T-cell (primary cell): Measurements from ENCODE around the gene NCOA7. TPM values are rescaled to one million over a fixed set of nuclear protein-coding genes. Genes with fewer than 3 reads are reported as not detected.

Experiments
- ATAC-seq, 4 experiments: fragments of 200-7000 bp in 3 of 4; fragments of 150-1000 bp in 1 of 4; cut with Tn5 transposase; replicated peaks in 1 of 4; 1 replicate in 3 of 4; 2 replicates in 1 of 4; pipeline ENCODE4 v1.10.0; 2021; ENCODE audit warnings: moderate library complexity in 3 of 4, mild to moderate bottlenecking in 2 of 4, moderate number of reproducible peaks in 1 of 4
- CTCF ChIA-PET, 2 donors: fragments of 300-600 bp; sonication (Branson Sonifier 250); formaldehyde crosslinking; loops; one replicate each; lab custom pipeline; 2022; ENCODE audit warnings: antibody characterized with exemption in 2 of 2; lab: Charles Lee
- POLR2A ChIA-PET, 2 donors: fragments of 300-600 bp; sonication (Branson Sonifier 250); formaldehyde crosslinking; loops; one replicate each; lab custom pipeline; 2022; ENCODE audit warnings: antibody characterized with exemption in 2 of 2; lab: Charles Lee
- DNase-seq, 35 experiments: peaks; one replicate each; pipeline versions ENCODE4 v3.0.0 to v3.0.0-alpha.2; 2013 to 2023
- H3K27ac ChIP-seq: one replicate; pipeline ENCODE4 v1.5.1; 2013; ENCODE audit warnings: low read length
- H3K27me3 ChIP-seq, 2 experiments: replicated peaks in 1 of 2; 1 replicate in 1 of 2; 2 replicates in 1 of 2; pipeline versions ENCODE4 v1.6.1 to v1.7.0; 2013; ENCODE audit warnings: low read length in 1 of 2, mixed read lengths in 1 of 2; ENCODE audit not compliant: control insufficient read depth in 2 of 2, insufficient read depth in 2 of 2; ENCODE audit errors: extremely low read depth in 1 of 2
- H3K36me3 ChIP-seq, 2 donors: 1 replicate in 1 of 2; 2 replicates in 1 of 2; pipeline versions ENCODE4 v1.6.1 to v1.7.0; 2013; ENCODE audit warnings: low read length in 1 of 2; ENCODE audit not compliant: control insufficient read depth in 2 of 2, insufficient read depth in 1 of 2; ENCODE audit errors: extremely low read depth in 1 of 2
- H3K4me1 ChIP-seq, 2 experiments: 1 replicate in 1 of 2; 2 replicates in 1 of 2; pipeline versions ENCODE4 v1.6.1 to v1.7.0; 2013; ENCODE audit warnings: low read length in 2 of 2, mixed read lengths in 1 of 2; ENCODE audit not compliant: insufficient read depth in 2 of 2, control insufficient read depth in 1 of 2; ENCODE audit errors: extremely low read depth in 1 of 2
- H3K4me3 ChIP-seq, 2 donors: 1 replicate in 1 of 2; 2 replicates in 1 of 2; pipeline versions ENCODE4 v1.5.1 to v1.7.0; 2013; ENCODE audit warnings: mild to moderate bottlenecking in 2 of 2, low read length in 1 of 2, moderate library complexity in 1 of 2; ENCODE audit not compliant: control insufficient read depth in 1 of 2; ENCODE audit errors: extremely low read depth in 1 of 2
- H3K9me3 ChIP-seq: 2 replicates; pipeline ENCODE4 v1.7.0; 2013
- H3K27ac Mint-ChIP-seq, 2 donors: one replicate each; pipeline ENCODE4 v1.8.0; 2020 to 2021; ENCODE audit warnings: mild to moderate bottlenecking in 2 of 2, mixed read lengths in 2 of 2
- H3K27me3 Mint-ChIP-seq, 2 donors: one replicate each; pipeline ENCODE4 v1.8.0; 2021 to 2022; ENCODE audit warnings: mixed read lengths in 2 of 2
- H3K36me3 Mint-ChIP-seq: one replicate; pipeline ENCODE4 v1.8.0; 2021; ENCODE audit warnings: mixed read lengths
- H3K4me1 Mint-ChIP-seq, 3 donors: one replicate each; pipeline ENCODE4 v1.8.0; 2020 to 2022; ENCODE audit warnings: mixed read lengths in 3 of 3, mild to moderate bottlenecking in 1 of 3
- H3K4me3 Mint-ChIP-seq, 3 donors: one replicate each; pipeline ENCODE4 v1.8.0; 2020 to 2022; ENCODE audit warnings: mild to moderate bottlenecking in 3 of 3, mixed read lengths in 3 of 3, moderate library complexity in 3 of 3
- H3K9me3 Mint-ChIP-seq, 3 donors: one replicate each; pipeline ENCODE4 v1.8.0; 2020 to 2022; ENCODE audit warnings: mixed read lengths in 3 of 3
- WGBS: methylation state at CpG from one replicate; pipeline ENCODE4 v1.1.5; 2013; ENCODE audit warnings: missing lambda C conversion rate; ENCODE audit not compliant: insufficient coverage; 5-methylcytosine and 5-hydroxymethylcytosine counted together
- total RNA-seq, 35 experiments: library from RNA in 6 of 35; stranded (reverse) in 6 of 35; fragments of 120-200 nt in 1 of 35; gene quantifications; one replicate each; pipeline versions ENCODE4 v1.2.1 to v1.2.4 and lab custom pipeline; 2013 to 2026

Gene NCOA7
- total RNA-seq, 5 donors from 2014 or later (not counting 1 experiment from before 2014, with no cell fraction given) = 40.3 to 51.6 (median 46.4) TPM

DNA sequence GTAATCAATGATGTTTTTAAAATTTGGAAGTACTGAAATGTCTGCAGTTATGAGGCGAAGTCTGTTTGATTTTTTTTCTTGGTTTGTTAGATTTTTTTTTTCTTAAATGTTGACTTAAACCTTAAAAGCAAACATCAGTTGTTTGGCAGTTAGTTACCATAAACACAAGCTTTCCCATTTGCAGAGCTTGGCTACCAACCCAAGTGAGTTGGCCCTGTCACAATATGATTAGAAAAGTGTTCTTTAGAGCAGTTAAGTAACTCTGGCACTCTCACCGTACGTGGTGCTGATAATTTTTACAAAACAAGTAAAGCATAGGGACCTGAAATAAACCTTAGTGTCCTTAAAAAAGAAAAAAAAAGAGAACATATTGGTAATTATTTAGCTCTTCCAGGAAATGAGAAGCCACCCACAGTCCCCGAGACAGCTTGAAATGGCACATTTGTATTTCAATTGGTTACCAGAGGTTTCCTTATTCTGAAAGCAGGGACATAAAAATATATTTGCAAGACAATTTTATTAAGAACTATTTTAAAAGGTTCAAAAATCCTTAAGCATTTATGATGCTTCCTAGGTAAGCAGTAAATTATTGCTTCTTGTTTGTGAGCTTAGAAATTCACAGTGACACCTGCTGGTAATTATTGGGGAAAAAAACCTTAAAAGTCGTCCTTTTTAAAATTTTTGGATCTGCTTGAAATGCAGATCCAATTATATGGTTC lies 37.4 kb upstream of the NCOA7 start:
- DNase-seq (peak in 1 of 35 experiments; percentile 62), ATAC-seq (no peak)
- Mint-ChIP-seq H3K9me3 (no peaks in the 10 kb centered on the region), H3K27ac (no peak overlapping the region), H3K4me1 (peaks cover 19 to 27% (median 20%) of the 10 kb centered on the region in 3 donors), H3K4me3 (no peak overlapping the region), H3K27me3 (peaks cover 23 to 42% of the 10 kb centered on the region in 2 donors), H3K36me3 (no peaks in the 10 kb centered on the region)
- no CpG with 5 or more reads among the region's 5 CpGs for WGBS
- Histone ChIP-seq H3K27me3 (peaks cover 6 to 15% of the 10 kb centered on the region in 2 experiments), H3K9me3 (no peaks in the 10 kb centered on the region), H3K4me1 (peaks cover 5 to 16% of the 10 kb centered on the region in 2 experiments), H3K36me3 (no peaks in the 10 kb centered on the region), H3K4me3 (no peak overlapping the region), H3K27ac (no peak overlapping the region)
- POLR2A ChIA-PET = interaction anchor here (0.6 to 0.7 kb wide), 6 partner anchors 11 to 1763 kb away, joined by 3 to 6 read pairs (median 3); no protein-coding TSS in a partner anchor
- CTCF ChIA-PET = interaction anchor here (0.6 to 5.0 kb wide), 28 partner anchors 8 to 561 kb away, joined by 3 to 81 read pairs (median 4); partner anchors contain the start of genes HDDC2 (in 1 of the 2), NCOA7 (in 1 of the 2) and TRMT11 (in 1 of the 2)

DNA sequence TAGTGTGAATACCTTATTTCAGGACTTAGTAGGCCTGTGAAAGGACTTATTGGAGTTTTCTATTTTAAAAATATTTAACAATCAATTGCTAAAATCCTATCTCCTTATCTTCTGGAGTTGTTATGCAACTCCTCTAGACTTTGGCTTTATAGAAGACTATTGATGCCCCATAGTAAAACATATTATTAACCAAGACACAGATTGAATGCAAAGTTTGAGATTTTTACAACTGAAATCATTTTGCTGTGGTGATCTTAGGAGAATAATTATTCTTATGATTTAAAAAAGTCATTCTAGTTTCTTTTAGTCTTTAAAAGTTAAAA lies 36.9 kb upstream of the NCOA7 start:
- Mint-ChIP-seq H3K4me1 (peaks cover 15 to 22% (median 15%) of the 10 kb centered on the region in 3 donors), H3K36me3 (no peaks in the 10 kb centered on the region), H3K4me3 (no peak overlapping the region), H3K27me3 (peaks cover 24 to 37% of the 10 kb centered on the region in 2 donors), H3K9me3 (no peaks in the 10 kb centered on the region), H3K27ac (no peak overlapping the region)
- Histone ChIP-seq H3K9me3 (no peaks in the 10 kb centered on the region), H3K4me3 (no peak overlapping the region), H3K36me3 (no peaks in the 10 kb centered on the region), H3K4me1 (peaks cover 5 to 11% of the 10 kb centered on the region in 2 experiments), H3K27ac (no peak overlapping the region), H3K27me3 (peaks cover 6 to 10% of the 10 kb centered on the region in 2 experiments)
- no peak for DNase-seq
- POLR2A ChIA-PET = interaction anchor here in 1 of 2 donors (0.6 to 0.7 kb wide), 2 partner anchors 11 to 442 kb away, joined by 3 to 4 read pairs; no protein-coding TSS in a partner anchor
- CTCF ChIA-PET = interaction anchor here (0.6 to 5.0 kb wide), 29 partner anchors 8 to 452 kb away, joined by 3 to 81 read pairs (median 4); partner anchors contain the start of genes HDDC2 (in 1 of the 2), NCOA7 (in 1 of the 2) and TRMT11 (in 1 of the 2)
- no peak for ATAC-seq

- Histone ChIP-seq H3K4me3 (no peak overlapping the region), H3K4me1 (peaks cover 5 to 9% of the 10 kb centered on the region in 2 experiments), H3K36me3 (no peaks in the 10 kb centered on the region), H3K27me3 (peaks cover 6 to 15% of the 10 kb centered on the region in 2 experiments), H3K27ac (no peak overlapping the region), H3K9me3 (no peaks in the 10 kb centered on the region)
- H3K4me3 Mint-ChIP-seq = no peak overlapping the region
- ATAC-seq = no peak
- H3K4me1 Mint-ChIP-seq = peaks cover 15 to 22% (median 15%) of the 10 kb centered on the region in 3 donors
- POLR2A ChIA-PET = interaction anchor here in 1 of 2 donors (0.6 kb wide), 1 partner anchor 438 kb away, joined by 3 read pairs; no protein-coding TSS in a partner anchor
- CTCF ChIA-PET = interaction anchor here (0.5 to 5.0 kb wide), 12 partner anchors 9 to 444 kb away, joined by 3 to 81 read pairs (median 4); partner anchors contain the start of genes NCOA7 (in 1 of the 2) and TRMT11 (in 1 of the 2)
- H3K27me3 Mint-ChIP-seq = peaks cover 31 to 43% of the 10 kb centered on the region in 2 donors
- no CpG with 5 or more reads among the region's 2 CpGs for WGBS
- DNase-seq = no peak
- H3K9me3 Mint-ChIP-seq = no peaks in the 10 kb centered on the region
- no peak overlapping the region for H3K27ac Mint-ChIP-seq
- no peaks in the 10 kb centered on the region for H3K36me3 Mint-ChIP-seq
Measured at GRCh38 chr6:125754566-125754965, 36.2 kb upstream of the NCOA7 start.

DNA sequence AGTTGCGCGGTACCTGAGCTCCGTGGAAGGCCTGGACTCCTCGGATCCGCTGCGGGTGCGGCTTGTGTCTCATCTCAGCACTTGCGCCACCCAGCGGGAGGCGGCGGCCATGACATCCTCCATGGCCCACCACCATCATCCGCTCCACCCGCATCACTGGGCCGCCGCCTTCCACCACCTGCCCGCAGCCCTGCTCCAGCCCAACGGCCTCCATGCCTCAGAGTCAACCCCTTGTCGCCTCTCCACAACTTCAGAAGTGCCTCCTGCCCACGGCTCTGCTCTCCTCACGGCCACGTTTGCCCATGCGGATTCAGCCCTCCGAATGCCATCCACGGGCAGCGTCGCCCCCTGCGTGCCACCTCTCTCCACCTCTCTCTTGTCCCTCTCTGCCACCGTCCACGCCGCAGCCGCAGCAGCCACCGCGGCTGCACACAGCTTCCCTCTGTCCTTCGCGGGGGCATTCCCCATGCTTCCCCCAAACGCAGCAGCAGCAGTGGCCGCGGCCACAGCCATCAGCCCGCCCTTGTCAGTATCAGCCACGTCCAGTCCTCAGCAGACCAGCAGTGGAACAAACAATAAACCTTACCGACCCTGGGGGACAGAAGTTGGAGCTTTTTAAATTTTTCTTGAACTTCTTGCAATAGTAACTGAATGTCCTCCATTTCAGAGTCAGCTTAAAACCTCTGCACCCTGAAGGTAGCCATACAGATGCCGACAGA lies 31.4 kb upstream of the NCOA7 start:
- Mint-ChIP-seq H3K4me1 (peaks cover 0 to 3% (median 0%) of the 10 kb centered on the region in 3 donors), H3K4me3 (no peak overlapping the region), H3K36me3 (no peaks in the 10 kb centered on the region), H3K27me3 (peaks cover 32 to 35% of the 10 kb centered on the region in 2 donors), H3K27ac (peak overlapping the region in 1 of 2 donors; percentile 53), H3K9me3 (no peaks in the 10 kb centered on the region)
- CTCF ChIA-PET = interaction anchor here (0.7 to 1.4 kb wide), 4 partner anchors 8 to 18 kb away, joined by 3 to 5 read pairs (median 4); partner anchors contain the start of gene HEY2 (in 1 of the 2)
- Histone ChIP-seq H3K4me1 (peaks cover 0 to 4% of the 10 kb centered on the region in 2 experiments), H3K4me3 (no peak overlapping the region), H3K36me3 (no peaks in the 10 kb centered on the region), H3K9me3 (no peaks in the 10 kb centered on the region), H3K27ac (no peak overlapping the region), H3K27me3 (peaks cover 0 to 10% of the 10 kb centered on the region in 2 experiments)
- 83% methylated on average over 30 of the region's 42 CpGs for WGBS
- DNase-seq (peak in 3 of 35 experiments; percentile 11 to 13 (median 13)), ATAC-seq (no peak)
- POLR2A ChIA-PET = no interaction called here

DNA sequence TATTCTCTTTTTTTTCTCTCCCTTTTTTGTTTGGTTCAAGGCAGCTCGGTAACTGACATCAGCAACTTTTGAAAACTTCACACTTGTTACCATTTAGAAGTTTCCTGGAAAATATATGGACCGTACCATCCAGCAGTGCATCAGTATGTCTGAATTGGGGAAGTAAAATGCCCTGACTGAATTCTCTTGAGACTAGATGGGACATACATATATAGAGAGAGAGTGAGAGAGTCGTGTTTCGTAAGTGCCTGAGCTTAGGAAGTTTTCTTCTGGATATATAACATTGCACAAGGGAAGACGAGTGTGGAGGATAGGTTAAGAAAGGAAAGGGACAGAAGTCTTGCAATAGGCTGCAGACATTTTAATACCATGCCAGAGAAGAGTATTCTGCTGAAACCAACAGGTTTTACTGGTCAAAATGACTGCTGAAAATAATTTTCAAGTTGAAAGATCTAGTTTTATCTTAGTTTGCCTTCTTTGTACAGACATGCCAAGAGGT lies 30.8 kb upstream of the NCOA7 start:
- CTCF ChIA-PET = interaction anchor here (0.6 to 1.4 kb wide), 4 partner anchors 8 to 18 kb away, joined by 3 to 4 read pairs (median 3); partner anchors contain the start of gene HEY2 (in 1 of the 2)
- POLR2A ChIA-PET = interaction anchor here in 1 of 2 donors (0.6 kb wide), 1 partner anchor 32 kb away, joined by 3 read pairs; no protein-coding TSS in a partner anchor
- H3K27me3 Mint-ChIP-seq = peaks cover 27 to 34% of the 10 kb centered on the region in 2 donors
- no peak overlapping the region for H3K27ac ChIP-seq
- 80% methylated on average over 1 of the region's 5 CpGs for WGBS
- peaks cover 0 to 3% (median 0%) of the 10 kb centered on the region in 3 donors for H3K4me1 Mint-ChIP-seq
- H3K9me3 Mint-ChIP-seq = no peaks in the 10 kb centered on the region
- H3K27ac Mint-ChIP-seq = no peak overlapping the region
- H3K36me3 Mint-ChIP-seq = no peaks in the 10 kb centered on the region
- ATAC-seq = no peak
- no peaks in the 10 kb centered on the region for H3K36me3 ChIP-seq
- H3K4me3 Mint-ChIP-seq = no peak overlapping the region
- peaks cover 0 to 4% of the 10 kb centered on the region in 2 experiments for H3K4me1 ChIP-seq
- no peak overlapping the region for H3K4me3 ChIP-seq
- DNase-seq = no peak
- peaks cover 0 to 10% of the 10 kb centered on the region in 2 experiments for H3K27me3 ChIP-seq
- H3K9me3 ChIP-seq = no peaks in the 10 kb centered on the region
